ENCODE data around the gene ASNS.

DNA sequence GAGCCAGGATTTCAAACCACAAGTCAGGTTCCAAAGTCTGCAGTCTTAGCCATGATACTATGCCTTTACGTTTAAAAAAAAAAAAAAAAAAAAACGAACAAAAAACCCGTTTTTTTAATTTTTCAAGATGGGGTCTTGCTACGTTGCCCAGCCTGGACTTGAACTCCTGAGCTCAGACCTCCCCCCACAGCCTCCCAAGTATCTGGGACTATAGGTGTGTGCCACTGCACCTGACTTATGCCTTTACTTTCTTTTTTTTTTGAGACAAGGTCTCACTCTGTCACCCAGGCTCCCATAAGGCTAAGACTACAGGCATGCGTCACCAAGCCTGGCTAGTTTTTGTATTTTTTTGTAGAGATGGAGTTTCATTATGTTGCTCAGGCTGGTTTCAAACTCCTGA is 14.7 kb downstream of the ASNS start:
- TF ChIP-seq, protein P1, sequence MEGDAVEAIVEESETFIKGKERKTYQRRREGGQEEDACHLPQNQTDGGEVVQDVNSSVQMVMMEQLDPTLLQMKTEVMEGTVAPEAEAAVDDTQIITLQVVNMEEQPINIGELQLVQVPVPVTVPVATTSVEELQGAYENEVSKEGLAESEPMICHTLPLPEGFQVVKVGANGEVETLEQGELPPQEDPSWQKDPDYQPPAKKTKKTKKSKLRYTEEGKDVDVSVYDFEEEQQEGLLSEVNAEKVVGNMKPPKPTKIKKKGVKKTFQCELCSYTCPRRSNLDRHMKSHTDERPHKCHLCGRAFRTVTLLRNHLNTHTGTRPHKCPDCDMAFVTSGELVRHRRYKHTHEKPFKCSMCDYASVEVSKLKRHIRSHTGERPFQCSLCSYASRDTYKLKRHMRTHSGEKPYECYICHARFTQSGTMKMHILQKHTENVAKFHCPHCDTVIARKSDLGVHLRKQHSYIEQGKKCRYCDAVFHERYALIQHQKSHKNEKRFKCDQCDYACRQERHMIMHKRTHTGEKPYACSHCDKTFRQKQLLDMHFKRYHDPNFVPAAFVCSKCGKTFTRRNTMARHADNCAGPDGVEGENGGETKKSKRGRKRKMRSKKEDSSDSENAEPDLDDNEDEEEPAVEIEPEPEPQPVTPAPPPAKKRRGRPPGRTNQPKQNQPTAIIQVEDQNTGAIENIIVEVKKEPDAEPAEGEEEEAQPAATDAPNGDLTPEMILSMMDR (IDR thresholded peaks at IDR 0.05) = no peak
- TF ChIP-seq POLR2A (IDR thresholded peaks at IDR 0.05) = no peak

All from testis (tissue), 2 donors.